ENCODE measurements around the gene VSIG10L2.
A peak's percentile ranks its signal among the peaks of the same experiment; 100 is the strongest.
"Not testable (repeated sequence)": the region's sequence is repeated elsewhere in the genome, so short reads cannot be mapped to it uniquely, and the experiment has no call there.

VSIG10L2 gene

DNA sequence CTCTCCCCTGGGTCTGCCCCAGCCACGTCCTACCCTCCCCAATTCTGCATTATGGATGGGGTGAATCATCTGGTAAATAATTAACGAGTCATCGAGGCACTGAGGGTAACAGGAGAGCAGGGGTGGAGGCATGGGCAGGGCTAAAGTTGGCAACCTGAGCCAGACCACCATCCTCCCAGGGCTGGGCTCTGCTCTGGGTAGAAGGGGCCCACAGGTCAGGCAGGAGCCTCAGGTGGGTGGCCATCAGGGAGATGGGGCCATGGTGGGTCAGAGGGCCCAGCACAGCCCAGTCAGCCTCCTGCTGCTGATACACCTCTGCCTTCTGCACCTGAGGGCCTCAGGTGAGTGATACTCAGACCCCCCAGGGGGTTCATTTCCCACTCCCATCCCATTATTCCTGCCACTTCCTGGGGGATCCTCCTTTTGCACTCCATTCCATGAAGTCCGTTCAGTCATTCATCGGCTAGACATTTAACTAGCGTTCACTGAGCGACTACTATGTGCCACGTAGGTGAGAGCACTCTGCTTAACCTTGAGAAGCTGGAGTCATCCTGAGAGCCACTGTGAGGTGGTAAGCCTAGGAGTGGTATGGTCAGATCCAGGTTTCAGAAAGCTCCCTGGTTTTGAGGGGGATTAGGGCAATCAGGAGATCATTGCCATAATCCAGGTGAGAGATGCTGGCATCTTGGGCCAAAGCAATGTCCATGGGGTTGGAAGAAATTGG is at the start of gene VSIG10L2:
Gene VSIG10L2 (plus strand): TSS at position 248 of the 724 bp plus-strand sequence. CDS start 12 bp downstream, at position 260.
- no peak for DNase-seq

DNA sequence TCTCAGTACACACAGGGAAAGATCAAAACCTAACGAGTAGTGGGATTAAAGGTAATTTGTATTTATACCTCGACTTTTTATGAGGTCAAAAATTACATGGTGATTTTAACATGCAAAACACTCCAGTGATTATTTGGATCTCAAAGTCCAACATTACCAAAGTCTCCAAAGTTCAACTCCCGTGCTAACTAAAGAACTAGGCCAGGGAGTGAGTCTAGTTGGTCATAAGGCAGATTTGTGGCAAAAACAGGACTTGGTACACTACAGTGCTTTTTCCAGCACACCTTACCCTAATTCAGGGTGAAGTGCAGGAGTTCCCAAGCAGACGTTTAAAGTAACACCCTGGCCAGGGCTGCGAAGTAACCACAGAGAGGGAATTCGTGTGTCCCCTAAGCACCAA is 44.0 kb upstream of the VSIG10L2 start:
- no peak for DNase-seq

DNA sequence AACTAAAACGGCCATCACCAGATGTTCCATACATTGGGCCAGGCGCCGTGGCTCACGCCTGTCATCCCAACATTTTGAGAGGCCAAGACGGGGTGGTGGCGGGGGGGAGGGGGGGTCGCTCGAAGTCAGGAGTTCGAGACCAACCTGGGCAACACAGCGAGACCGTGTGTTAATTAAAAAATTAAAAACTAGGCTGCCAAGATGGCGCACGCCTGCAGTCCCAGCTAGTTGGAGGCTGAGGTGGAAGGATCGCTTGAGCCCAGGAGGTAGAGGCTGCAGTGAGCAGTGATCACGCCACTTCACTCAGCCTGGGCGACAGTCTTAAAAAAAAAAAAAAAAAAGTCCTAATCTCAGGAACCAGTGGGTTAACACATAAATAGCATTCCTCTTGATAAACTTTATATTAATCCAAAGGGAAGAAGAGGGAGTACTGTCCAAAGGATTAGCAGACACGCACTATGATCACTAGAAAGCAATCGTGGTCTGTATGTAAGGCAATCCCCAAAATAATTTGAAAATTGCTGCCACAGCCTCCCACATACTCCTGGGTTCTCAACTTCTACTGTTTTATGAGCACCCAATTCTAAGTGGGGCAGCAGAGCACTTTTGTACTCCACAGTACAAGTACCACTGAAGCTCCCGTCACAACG is 43.4 kb upstream of the VSIG10L2 start:
- DNase-seq, result no peak

DNA sequence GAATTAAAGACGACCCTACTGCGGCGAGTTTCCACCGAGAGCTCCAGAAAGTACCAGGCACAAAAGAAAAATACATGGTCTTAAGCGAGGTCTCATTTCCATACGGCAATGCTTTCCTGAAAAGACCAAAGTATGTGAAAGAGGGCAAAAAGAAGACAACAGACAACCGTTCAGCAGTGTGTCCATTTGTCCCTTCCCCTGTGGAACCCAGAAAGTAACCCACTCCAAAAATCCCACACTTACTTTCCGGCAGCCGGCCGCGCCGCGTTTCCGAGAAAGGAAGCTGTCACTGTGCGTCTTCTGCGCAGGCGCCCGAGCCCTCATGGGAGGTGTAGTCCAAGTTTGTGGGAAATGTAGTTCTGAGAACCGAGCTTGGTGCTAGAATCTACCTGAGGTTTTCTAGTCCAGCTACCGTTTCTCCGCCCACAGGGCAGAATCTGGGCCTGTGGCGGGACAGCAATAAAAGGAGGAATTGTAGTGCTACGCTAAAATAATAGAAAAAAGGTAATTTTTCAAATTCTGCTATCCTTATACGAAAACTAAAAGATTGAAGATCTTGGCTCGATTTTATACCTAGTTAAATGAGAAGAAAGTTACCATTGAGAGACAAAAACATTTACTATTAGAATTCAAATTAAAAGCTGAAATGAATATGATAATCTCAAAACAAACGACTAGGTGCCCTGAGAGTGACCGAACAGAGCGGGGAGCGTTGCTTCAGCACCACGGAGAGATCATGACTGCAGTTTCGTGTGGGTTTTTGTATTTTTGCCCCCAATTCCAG is 42.7 kb upstream of the VSIG10L2 start, which contains the start of gene PUS3:
Gene PUS3 (minus strand): TSS at position 280 of the 784 bp plus-strand sequence. CDS start 6,922 bp downstream, outside the sequence.
- DNase-seq, result peak; percentile 82

DNA sequence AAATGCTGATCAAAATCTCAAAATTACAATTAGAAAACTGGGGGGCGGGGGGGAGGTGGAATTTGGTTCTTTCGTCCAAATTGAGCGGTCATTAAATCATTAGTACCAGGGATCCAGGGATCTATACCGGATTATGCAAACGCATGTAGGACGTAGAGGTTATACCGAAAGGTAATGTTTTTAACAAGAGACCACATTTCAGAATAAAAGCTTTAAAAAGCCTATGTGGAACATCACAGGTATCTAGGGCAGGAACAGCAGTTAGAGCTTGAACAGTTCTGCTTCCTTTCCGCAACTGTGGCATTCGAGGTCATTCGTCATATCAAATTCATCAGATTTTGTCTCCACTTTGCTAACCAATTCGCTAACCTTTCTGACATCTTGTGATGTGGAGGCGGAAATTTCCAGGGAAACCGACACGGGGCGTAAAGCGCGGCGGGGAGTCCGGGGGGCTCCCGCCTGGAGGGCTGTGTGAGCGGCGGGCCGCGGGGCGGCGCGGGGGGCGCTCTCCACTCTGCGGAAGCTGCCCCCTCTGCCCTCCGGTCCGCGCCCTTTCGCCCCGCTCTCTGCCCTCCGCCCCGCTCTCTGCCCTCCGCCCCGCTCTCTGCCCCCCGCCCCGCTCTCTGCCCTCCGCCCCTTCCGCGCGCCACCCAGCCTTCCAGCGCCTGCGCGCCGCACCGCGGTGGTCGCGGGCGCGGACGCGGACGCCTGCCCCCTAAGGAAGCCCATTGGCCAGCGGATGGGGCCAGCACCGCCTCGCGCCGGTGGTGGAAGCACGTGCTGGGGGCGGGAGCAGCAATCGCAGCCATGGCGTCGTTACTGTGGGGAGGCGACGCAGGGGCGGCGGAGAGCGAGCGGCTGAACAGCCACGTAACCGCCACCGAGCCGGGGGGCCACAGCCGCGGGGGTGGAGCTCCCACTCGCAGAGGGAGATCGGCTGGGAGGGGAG is 41.9 kb upstream of the VSIG10L2 start, which contains the start of gene DDX25:
Gene DDX25 (plus strand): TSS at position 798 of the 949 bp plus-strand sequence. CDS start 10 bp downstream, at position 808.
- no peak for DNase-seq

DNA sequence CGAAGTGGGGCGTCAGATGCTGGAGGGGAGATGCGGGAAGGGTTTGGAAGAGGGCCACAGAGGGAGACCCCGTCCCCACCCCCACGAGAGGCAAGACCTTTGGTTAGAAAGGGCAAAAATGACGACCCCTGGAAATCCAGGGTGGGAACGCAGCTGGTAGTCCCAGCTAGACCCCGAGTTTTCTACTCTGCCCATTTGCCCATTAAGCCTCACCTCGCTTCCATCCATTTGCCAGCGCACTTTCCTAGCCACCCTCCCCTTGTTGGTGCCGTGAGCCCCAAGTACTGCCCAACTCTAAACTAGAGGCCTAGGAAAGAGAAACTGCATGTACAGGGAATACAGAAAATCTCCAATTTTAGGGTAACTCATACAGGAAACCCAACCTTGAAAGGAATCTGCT is 41.2 kb upstream of the VSIG10L2 start:
- DNase-seq, result no peak

DNA sequence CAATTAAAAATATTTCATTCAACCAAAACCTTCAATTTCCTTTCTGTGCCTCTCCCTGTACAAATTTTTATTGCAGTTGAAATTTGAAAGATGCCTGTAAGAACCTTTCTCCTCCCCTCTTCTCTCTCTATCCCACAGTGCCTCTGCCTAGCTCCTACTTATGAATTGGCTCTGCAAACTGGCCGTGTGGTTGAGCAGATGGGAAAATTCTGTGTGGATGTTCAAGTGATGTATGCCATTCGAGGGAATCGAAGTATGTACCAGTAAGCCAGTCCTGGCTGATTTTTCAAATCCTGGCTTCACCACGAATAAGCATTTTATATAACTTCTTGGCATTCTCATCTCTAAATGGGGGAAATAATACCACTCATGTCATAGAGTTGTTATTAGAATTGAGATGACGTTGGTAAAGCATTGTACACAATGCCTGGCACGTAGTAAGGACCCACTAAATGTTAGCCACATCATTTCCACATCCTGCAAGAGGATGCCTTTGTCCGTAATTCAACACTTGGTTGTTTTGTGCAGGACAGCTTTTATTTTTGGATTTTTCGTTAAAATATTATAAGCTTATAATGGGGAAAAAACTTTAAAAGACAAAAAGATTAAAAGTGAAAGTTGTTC is 35.5 kb upstream of the VSIG10L2 start:
- DNase-seq, result no peak

DNA sequence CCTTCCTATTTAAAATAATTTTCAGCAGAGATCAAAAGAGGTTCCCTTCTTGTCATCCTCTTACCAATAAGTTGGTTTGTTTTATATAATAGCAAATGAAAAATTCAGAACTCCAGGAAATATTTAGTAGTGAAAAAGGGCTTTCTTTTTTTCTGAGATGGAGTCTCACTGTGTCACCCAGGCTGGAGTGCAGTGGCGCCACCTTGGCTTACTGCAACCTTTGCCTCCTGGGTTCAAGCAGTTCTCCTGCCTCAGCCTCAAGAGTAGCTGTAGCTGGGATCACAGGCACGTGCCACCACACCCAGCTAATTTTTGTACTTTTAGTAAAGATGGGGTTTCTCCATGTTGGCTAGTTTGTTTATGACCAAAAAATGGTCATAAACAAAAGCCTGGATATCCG is 31.2 kb upstream of the VSIG10L2 start:
- DNase-seq, result not testable (repeated sequence)

DNA sequence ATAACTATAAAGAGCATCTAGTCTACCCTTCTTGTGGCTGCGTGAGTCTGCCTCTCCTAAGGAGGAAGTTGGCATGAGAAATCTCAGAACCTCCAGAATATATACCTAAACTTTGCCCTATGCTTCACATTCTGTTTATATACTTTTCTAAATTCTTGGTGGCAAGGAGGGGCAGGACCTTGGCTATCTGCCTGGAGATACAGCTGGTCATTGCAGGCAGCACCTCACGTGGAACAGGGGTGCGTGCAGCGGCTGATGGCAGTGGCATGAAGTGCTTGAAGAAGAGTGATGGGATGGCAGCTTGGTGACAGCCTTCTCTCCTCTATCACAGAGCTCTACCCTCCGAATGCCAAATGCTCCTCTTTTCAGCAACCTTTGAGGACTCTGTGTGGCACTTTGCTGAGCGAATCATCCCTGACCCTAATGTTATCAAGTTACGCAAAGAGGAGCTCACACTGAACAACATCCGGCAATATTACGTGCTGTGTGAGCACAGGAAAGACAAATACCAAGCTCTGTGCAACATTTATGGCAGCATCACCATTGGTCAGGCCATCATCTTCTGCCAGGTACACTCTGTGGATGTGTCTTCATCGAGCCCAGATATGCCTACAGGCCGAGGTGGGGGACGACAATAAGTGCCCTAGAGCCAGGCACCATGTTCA is 29.0 kb upstream of the VSIG10L2 start:
- DNase-seq, result no peak

DNA sequence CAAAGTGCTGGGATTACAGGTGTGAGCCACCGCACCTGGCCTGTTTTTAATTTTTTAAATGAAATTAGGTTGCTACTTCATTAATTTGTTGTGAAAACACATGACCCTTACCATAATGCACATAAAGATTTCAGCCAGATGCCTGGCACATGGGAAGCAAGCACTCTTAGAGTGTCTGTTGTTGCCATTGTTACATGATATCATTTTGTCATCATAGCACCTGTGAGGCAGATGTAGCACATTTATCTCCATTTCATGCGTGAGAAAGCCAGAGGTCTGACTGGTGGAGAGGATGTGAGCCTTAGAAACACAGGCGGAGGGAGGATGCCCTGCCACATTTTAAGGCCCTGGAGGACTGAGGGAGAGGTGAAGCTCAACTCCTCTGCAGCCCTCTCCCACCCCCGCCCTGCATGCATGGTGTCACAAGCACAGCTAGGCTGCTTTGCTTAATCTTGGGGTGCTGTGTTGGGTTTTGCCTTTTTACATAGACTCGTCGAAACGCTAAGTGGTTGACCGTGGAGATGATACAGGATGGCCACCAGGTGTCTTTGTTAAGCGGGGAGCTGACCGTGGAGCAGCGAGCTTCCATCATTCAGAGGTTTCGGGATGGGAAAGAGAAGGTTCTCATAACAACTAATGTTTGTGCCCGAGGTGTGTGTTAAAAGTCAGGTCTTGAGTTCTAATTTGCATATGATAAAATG is 27.6 kb upstream of the VSIG10L2 start:
- DNase-seq, result no peak

DNA sequence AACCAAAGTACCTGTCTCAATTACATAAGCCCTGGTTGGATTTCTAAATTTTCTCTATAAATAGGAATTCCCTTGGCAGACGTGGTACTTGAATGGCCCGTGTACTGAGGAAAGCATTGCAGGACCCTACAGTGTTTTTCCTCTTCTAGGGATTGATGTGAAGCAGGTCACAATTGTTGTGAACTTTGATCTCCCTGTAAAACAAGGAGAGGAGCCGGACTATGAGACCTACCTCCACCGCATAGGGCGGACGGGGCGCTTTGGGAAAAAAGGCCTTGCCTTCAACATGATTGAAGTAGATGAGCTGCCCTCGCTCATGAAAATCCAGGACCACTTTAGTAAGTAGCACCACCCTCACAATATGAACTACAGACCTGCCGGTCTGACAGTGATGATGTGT is 24.8 kb upstream of the VSIG10L2 start:
- DNase-seq, result no peak

DNA sequence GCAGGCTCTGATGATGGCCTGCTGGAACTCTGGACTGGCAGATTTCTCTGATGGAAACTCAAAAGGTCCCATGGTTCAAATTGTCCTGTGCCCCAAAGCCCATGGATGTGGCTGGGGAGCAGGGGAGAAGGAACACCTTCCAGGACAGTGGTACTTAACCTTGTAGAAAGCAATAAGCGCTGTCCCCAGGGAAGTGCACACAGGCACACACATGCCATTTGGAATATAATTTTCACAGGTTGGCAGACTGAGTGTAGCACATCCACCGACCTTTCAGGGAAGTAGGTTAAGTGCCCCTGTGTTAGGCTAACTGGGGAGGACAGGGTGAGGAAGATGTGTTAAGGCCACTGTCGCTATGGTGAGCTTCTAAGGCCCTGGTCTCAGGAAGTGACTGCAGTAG is 23.7 kb upstream of the VSIG10L2 start:
- no peak for DNase-seq

DNA sequence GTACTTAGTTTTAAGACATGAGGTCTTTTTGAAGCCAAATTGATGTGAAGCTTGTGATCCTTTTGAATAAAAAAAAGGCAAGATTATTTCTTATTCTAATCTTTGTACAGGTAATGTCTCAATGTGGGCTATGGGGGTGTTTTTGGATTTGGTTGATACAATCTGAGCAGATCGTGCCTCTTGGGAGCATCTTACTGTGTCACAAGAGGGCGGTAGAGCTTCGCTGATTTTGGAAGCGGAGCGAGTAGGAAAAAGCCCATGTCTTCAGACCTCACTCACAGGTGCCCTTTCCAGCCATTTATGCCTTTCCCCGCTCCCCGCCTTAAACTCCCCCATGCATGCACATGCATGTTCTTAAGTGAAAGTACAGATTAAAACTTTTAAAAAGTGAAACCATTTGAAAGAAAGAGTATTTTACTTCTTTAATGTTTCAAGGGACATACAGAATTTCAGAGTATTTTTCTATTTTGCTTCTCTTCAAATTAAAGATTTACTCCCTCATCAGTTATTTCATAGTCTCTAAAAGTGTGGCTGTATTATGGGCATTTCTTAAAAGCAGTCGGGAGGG is 22.7 kb upstream of the VSIG10L2 start:
- peak; percentile 32 for DNase-seq

DNA sequence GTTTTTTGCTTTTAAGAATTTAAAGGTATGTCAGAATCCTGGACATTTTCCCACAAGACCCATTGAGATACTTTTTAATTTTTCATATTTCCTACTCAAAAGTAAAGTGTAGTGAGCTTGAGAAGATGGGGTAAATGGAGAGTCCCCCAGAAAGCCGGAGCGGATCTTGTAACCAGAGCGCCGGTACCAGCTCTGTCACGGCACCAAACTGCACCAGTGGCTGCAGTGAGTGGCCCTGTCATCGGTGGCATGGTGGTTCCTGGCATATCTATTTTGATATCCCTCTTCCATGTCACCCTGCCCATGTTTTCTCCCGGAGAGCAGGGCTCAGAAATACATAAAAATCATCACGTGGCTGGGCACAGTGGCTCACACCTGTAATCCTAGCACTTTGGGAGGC is 22.2 kb upstream of the VSIG10L2 start:
- no peak for DNase-seq

DNA sequence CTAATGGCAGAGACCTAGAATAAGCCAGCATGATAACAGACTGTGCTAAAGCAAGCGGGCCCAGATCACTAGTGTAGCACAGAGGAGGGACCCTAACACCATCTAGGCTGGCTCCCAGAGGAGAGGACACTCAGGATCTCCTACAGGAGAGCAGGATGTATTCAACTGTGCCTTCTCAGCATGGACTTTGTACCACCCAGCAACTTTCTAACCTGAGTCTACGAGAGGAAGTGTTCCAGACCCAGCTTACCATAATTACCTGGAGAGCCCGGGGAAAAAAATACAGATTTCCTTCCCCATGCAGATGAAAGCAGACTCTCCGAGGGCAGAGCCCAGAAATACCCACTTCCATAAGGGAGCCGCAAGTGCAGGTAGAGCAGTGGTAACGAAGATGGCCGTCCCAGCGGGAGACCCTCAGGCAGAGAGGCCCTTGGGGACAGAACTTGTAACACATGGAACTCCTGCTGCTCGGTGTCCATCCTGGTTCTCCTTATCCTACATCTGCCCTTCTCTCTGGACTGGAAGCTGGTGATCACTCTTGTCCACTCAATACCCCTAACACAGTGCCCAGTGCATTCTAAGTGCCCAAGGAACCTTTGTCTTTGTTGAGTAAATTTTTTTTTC is 21.3 kb upstream of the VSIG10L2 start:
- DNase-seq, result no peak

DNA sequence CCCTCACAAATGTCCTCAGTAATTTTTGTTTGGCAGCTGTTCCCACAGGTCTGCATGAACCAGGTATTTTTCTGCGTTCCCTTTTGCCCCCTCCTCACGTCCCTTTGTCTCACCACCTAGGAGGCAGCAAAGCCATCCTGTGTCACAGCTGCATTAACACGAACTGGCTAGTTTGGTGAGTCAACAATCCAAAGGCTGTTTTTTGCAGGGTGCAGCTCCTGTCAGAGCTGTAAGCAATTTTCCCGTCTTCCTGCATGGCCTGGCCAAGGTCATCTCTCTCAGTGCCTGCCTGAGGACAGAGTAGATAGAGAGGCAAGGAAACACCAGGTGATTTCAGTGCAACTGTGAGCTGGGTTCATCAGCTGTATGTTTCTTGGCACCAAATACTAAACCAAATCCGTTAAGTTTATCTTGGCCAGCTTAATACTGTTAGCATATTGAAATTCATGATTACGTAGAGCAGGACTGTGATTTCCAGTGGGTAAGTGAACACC is 20.6 kb upstream of the VSIG10L2 start:
- no peak for DNase-seq

DNA sequence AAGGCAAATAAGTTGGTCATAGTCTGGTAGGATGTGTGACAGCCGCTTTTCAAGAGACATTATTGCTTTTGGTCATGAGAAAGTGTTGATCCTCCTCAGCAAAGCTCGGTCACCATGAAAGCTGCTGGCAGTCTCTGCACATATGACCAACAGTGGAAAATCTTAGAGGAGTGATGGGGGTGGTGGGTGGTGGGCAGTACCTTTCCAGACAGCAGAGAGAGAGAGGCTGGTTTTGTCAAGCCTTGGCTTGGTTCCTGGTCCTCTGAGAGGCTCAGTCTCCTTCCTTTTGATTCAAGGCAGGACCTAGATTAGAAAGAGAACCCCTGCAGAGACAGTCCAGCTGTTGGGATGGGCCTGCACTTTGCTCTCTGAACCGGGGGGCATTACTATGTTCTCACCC is 20.0 kb upstream of the VSIG10L2 start:
- DNase-seq, result no peak

DNA sequence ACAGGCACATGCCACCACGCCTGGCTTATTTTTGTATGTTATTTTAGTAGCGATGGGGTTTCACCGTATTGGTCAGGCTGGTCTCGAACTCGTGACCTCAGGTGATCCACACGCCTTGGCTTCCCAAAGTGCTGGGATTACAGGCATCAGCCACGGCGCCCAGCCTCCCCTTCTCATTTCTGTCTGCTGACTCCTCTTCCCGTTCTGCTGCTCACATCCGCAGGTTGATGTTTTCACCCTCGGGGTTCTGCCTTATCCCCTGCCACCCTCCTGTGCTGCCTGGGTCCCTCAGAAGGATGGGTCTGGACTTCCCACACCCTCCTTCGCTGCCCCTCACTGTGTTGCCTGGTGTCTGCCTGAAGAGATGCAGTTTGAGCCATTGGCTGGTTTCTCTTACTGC is 19.2 kb upstream of the VSIG10L2 start:
- no peak for DNase-seq

DNA sequence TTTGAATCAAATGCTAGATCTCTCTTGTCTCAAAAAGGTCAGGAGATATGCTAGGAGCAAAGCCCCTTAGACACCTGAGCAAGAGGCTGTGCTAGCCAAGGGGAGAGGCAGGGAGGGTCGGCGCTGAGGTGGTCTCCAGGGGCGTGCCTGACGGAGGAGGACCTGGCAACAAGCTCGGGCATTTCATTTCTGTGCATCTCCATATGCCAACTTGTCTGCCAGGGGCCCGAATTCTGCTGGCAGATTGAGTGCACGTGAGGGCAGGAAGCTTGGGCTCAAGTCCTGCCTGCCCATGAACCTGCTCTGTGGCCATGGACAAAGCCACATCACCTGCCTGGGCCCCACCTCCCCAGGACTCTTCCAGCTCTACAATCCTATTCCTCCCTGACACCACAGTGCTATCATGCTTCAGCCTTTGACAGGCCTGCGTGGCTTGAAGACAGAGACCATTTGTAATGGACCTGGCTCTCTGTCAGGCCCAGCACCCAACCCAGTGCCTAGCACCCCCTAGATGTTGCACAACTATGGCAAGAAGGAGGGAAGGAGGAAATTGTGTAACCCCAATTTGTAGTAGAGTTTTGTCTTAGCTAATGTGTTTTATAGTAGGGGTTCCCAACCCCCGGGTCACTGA is 16.3 kb upstream of the VSIG10L2 start:
- no peak for DNase-seq

Measured in activated T-cell treated with anti-CD3 and anti-CD28 coated beads for 4 hours (primary cell).